ENCODE measurements around the gene ENDOU. TPM values are rescaled to one million over a fixed set of nuclear protein-coding genes. Genes with fewer than 3 reads are reported as not detected.

Gene ENDOU
- total RNA-seq, 4 donors from 2014 or later, result 0.28 to 0.64 TPM; not detected in 2

DNA sequence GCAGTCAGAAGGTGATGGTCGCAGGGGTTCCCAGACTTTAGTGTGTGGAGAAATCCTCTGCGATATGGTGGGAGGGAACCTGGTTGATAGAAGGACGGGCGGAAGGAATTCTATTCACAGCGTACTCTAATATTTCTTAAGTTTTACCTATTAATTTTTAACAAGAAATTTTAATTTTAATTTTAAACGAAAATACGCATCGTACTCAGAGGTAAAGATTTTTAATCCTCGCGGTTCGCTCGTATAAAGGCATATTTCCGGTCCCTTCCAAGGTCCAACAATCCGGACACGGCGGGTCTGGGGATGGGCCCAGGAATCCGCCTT is 47.4 kb upstream of the ENDOU start:
- Histone ChIP-seq H3K9me3 (no peaks in the 10 kb centered on the region), H3K27me3 (no peaks in the 10 kb centered on the region), H3K4me1 (peaks cover 0 to 5% of the 10 kb centered on the region in 2 donors), H3K4me3 (peak overlapping the region; percentile 43 to 99), H3K27ac (peak overlapping the region; percentile 69 to 87), H3K36me3 (no peaks in the 10 kb centered on the region)
- intact Hi-C loops (cut with DNase I; ENCODE audit: low total_unique reads), result no loop called here
- TF ChIP-seq POLR2A (IDR thresholded peaks at IDR 0.05), result no peak
- TF ChIP-seq, protein P1, sequence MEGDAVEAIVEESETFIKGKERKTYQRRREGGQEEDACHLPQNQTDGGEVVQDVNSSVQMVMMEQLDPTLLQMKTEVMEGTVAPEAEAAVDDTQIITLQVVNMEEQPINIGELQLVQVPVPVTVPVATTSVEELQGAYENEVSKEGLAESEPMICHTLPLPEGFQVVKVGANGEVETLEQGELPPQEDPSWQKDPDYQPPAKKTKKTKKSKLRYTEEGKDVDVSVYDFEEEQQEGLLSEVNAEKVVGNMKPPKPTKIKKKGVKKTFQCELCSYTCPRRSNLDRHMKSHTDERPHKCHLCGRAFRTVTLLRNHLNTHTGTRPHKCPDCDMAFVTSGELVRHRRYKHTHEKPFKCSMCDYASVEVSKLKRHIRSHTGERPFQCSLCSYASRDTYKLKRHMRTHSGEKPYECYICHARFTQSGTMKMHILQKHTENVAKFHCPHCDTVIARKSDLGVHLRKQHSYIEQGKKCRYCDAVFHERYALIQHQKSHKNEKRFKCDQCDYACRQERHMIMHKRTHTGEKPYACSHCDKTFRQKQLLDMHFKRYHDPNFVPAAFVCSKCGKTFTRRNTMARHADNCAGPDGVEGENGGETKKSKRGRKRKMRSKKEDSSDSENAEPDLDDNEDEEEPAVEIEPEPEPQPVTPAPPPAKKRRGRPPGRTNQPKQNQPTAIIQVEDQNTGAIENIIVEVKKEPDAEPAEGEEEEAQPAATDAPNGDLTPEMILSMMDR (IDR thresholded peaks at IDR 0.05), result no peak
- no peak for DNase-seq

GRCh38 chr12:47772094-47772660 is 46.9 kb upstream of the ENDOU start:
- H3K27ac ChIP-seq, result no peak overlapping the region
- no peaks in the 10 kb centered on the region for H3K9me3 ChIP-seq
- no peaks in the 10 kb centered on the region for H3K36me3 ChIP-seq
- intact Hi-C loops (cut with DNase I; ENCODE audit: low total_unique reads), result no loop called here
- H3K27me3 ChIP-seq, result no peaks in the 10 kb centered on the region
- H3K4me3 ChIP-seq, result no peak overlapping the region
- H3K4me1 ChIP-seq, result peaks cover 0 to 5% of the 10 kb centered on the region in 2 donors
- DNase-seq, result no peak
- no peak for TF ChIP-seq POLR2A (IDR thresholded peaks at IDR 0.05)
- TF ChIP-seq, protein P1 (IDR thresholded peaks at IDR 0.05), result no peak

DNA sequence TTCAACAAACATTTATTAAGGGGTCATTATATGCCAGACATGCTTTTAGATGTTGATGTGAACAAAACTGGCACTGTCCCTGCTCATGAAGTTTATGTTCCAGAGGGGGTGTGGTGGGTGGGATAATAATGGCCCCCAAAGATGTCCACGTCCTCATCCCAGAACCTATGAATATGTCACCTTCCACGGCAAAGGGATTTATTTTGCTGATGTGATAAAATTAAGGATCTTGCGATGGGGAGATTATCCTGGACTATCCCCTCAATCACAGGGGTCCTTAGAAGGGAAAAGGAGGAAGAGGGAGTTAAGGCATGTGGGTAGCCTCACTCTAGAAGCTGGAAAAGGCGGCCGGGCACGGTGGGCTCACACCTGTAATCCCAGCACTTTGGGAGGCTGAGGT is 46.0 kb upstream of the ENDOU start:
- Histone ChIP-seq H3K9me3 (no peaks in the 10 kb centered on the region), H3K4me1 (peaks cover 0 to 5% of the 10 kb centered on the region in 2 donors), H3K36me3 (no peaks in the 10 kb centered on the region), H3K4me3 (no peak overlapping the region), H3K27ac (no peak overlapping the region), H3K27me3 (no peaks in the 10 kb centered on the region)
- TF ChIP-seq, protein P1 (IDR thresholded peaks at IDR 0.05), result no peak
- no peak for TF ChIP-seq POLR2A (IDR thresholded peaks at IDR 0.05)
- DNase-seq, result no peak
- intact Hi-C loops (cut with DNase I; ENCODE audit: low total_unique reads), result no loop called here

- Histone ChIP-seq H3K4me3 (no peak overlapping the region), H3K27ac (no peak overlapping the region), H3K4me1 (peaks cover 0 to 5% of the 10 kb centered on the region in 2 donors), H3K9me3 (no peaks in the 10 kb centered on the region), H3K36me3 (no peaks in the 10 kb centered on the region), H3K27me3 (no peaks in the 10 kb centered on the region)
- DNase-seq, result no peak
- TF ChIP-seq POLR2A (IDR thresholded peaks at IDR 0.05), result no peak
- TF ChIP-seq, protein P1 (IDR thresholded peaks at IDR 0.05), result no peak
- intact Hi-C loops (cut with DNase I; ENCODE audit: low total_unique reads), result no loop called here
These were observed 44.9 kb upstream of the ENDOU start for GRCh38 chr12:47770086-47770726.

DNA sequence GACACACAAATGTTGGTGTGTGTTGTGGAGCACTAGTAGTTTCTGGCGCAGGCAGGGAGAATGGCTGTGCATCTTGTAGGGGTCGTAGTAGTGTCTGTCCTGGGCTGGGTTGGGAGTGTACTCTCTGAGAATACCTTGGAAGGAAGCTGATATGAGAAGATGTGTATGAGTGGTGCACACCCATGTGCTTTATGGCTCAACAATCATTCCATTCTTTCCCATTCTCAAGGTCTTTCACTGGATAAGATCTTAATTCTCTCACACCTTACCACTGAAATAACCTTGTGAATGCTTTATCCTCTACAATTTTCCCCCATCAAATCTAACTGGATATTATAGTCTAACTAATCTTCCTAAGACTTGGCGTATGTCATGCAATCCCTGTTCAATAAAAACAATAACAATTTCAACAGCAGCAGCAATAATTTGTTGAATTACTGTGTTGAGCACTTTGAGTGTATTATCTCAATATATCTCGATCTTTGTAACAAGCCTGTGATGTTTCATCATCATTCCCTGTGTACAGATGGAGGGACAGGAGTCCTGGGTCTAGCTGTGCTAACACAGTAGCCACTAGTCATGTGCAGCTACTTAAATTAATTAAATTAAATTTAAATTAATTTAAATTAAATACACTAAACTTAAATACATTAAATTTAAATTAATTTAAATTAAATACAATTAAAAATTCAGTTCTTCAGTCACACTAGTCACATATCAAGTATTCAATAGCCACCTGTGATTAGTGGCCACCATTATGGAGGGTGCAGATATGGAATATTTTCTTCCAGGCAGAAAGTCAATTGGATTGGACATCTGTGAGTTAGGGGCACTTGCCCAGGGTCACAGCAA is 44.2 kb upstream of the ENDOU start:
- TF ChIP-seq, protein P1 (IDR thresholded peaks at IDR 0.05), result no peak
- TF ChIP-seq POLR2A (IDR thresholded peaks at IDR 0.05), result no peak
- H3K9me3 ChIP-seq, result no peaks in the 10 kb centered on the region
- H3K27ac ChIP-seq, result no peak overlapping the region
- intact Hi-C loops (cut with DNase I; ENCODE audit: low total_unique reads), result no loop called here
- no peaks in the 10 kb centered on the region for H3K36me3 ChIP-seq
- H3K4me1 ChIP-seq, result peaks cover 0 to under 1% of the 10 kb centered on the region in 2 donors
- no peak overlapping the region for H3K4me3 ChIP-seq
- no peak for DNase-seq
- no peaks in the 10 kb centered on the region for H3K27me3 ChIP-seq
